Measurements from ENCODE around the gene CDK18.

DNA sequence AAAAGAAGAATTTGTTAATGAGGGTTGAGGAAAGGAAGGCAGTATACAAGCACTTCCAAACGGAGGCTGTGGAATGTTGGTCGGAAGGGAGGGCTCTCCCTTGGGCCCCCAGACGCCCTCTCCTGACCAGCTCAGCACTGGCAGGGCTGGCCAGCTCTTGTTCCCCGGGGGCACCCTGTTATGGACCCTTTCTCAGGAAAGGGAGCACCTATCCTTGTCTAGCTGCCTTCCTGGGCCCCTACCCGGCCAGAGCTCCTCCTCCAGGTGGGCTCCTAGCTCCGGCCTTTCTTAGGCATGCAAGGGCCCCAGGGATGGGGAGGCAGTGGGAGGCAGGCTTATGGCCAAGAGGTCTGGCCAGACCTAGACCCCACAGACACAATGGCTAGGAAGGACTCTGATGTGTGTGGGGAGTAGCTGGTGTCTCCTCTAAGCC, 49.5 kb upstream of the CDK18 start:
- no peak for TF ChIP-seq NCOA4 (IDR thresholded peaks at IDR 0.05; ENCODE audit: partially characterized antibody)
- TF ChIP-seq, protein P1, sequence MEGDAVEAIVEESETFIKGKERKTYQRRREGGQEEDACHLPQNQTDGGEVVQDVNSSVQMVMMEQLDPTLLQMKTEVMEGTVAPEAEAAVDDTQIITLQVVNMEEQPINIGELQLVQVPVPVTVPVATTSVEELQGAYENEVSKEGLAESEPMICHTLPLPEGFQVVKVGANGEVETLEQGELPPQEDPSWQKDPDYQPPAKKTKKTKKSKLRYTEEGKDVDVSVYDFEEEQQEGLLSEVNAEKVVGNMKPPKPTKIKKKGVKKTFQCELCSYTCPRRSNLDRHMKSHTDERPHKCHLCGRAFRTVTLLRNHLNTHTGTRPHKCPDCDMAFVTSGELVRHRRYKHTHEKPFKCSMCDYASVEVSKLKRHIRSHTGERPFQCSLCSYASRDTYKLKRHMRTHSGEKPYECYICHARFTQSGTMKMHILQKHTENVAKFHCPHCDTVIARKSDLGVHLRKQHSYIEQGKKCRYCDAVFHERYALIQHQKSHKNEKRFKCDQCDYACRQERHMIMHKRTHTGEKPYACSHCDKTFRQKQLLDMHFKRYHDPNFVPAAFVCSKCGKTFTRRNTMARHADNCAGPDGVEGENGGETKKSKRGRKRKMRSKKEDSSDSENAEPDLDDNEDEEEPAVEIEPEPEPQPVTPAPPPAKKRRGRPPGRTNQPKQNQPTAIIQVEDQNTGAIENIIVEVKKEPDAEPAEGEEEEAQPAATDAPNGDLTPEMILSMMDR (IDR thresholded peaks at IDR 0.05 in 2 of 3, conservative IDR thresholded peaks at IDR 0.05 in 1 of 3; ENCODE audit: insufficient read depth in 2 of 3, low read depth in 1 of 3, low read length in 3 of 3): no peak
